GM18870 (cell line): ENCODE measurements around the gene UGP2.
"Not testable (repeated sequence)": the region's sequence is repeated elsewhere in the genome, so short reads cannot be mapped to it uniquely, and the experiment has no call there.

ENCODE experiments used
- ATAC-seq: cut with Tn5 transposase; IDR thresholded peaks from one replicate; pipeline ENCODE4 v1.9.1; 2021; ENCODE audit warnings: moderate library complexity; ENCODE audit not compliant: unreplicated experiment

UGP2 gene

GRCh38 chr2:63840081-63840784 is 1.5 kb upstream of the UGP2 start:
- ATAC-seq, result peak; percentile 33

GRCh38 chr2:63840785-63841253 is 877 bp upstream of the UGP2 start:
- ATAC-seq, result peak; percentile 86

GRCh38 chr2:63842149-63843061 is 709 bp downstream of the UGP2 start:
- ATAC-seq, result no peak

- no peak for ATAC-seq
These were observed 1.4 kb downstream of the UGP2 start for GRCh38 chr2:63843093-63843492.

- ATAC-seq, result no peak
These were observed 2.1 kb downstream of the UGP2 start for GRCh38 chr2:63843791-63844190.

- ATAC-seq, result no peak
These were observed 2.9 kb downstream of the UGP2 start for GRCh38 chr2:63844616-63845015.

- ATAC-seq, result no peak
These were observed 4.2 kb downstream of the UGP2 start for GRCh38 chr2:63845866-63846265.

GRCh38 chr2:63846487-63846886 is 4.8 kb downstream of the UGP2 start:
- no peak for ATAC-seq

GRCh38 chr2:63847571-63847970 is 5.9 kb downstream of the UGP2 start:
- not testable (repeated sequence) for ATAC-seq

GRCh38 chr2:63849381-63850203 is 7.9 kb downstream of the UGP2 start:
- ATAC-seq, result no peak

- ATAC-seq, result no peak
These were observed 8.5 kb downstream of the UGP2 start for GRCh38 chr2:63850204-63850571.

GRCh38 chr2:63850649-63851048 is 9.0 kb downstream of the UGP2 start:
- no peak for ATAC-seq

- no peak for ATAC-seq
These were observed 10.1 kb downstream of the UGP2 start for GRCh38 chr2:63851691-63852311.

GRCh38 chr2:63853527-63854310 is 12.0 kb downstream of the UGP2 start:
- no peak for ATAC-seq

- ATAC-seq, result no peak
These were observed 14.0 kb downstream of the UGP2 start for GRCh38 chr2:63855418-63856302.

- ATAC-seq, result no peak
These were observed 14.6 kb downstream of the UGP2 start for GRCh38 chr2:63856303-63856603.

GRCh38 chr2:63858291-63858690 is 16.6 kb downstream of the UGP2 start:
- no peak for ATAC-seq

GRCh38 chr2:63861220-63861822 is 19.6 kb downstream of the UGP2 start:
- ATAC-seq, result no peak

GRCh38 chr2:63862806-63863205 is 21.1 kb downstream of the UGP2 start:
- ATAC-seq, result no peak
